Heart left ventricle (tissue), 16 donors: Measurements from ENCODE around the gene TBCD. TPM values are rescaled to one million over a fixed set of nuclear protein-coding genes. Genes with fewer than 3 reads are reported as not detected.

Experiments used
- ATAC-seq, 4 donors: fragments of 200-7000 bp; cut with Tn5 transposase; one replicate each; pipeline ENCODE4 v1.9.1; 2020 to 2022; ENCODE audit warnings: moderate library complexity in 4 of 4, mild to moderate bottlenecking in 3 of 4, moderate number of reproducible peaks in 1 of 4
- DNase-seq, 5 donors: peaks; one replicate each; pipeline ENCODE4 v3.0.0-alpha.2; 2020
- H3K27ac ChIP-seq, 12 donors: fragments of 200-600 bp; sonication (generic) in 4 of 12; one replicate each; pipeline versions ENCODE4 v1.5.0 to v1.8.0; 2016 to 2022; ENCODE audit warnings: mild to moderate bottlenecking in 2 of 12
- H3K27me3 ChIP-seq, 9 donors: fragments of 200-600 bp; sonication (generic) in 2 of 9; one replicate each; pipeline versions ENCODE4 v1.5.1 to v1.8.0; 2016 to 2022; ENCODE audit warnings: mild to moderate bottlenecking in 3 of 9
- H3K36me3 ChIP-seq, 9 donors: fragments of 200-600 bp; sonication (generic) in 2 of 9; one replicate each; pipeline versions ENCODE4 v1.5.0 to v1.8.0; 2018 to 2022; ENCODE audit warnings: mild to moderate bottlenecking in 2 of 9
- H3K4me1 ChIP-seq, 12 donors: fragments of 200-600 bp; sonication (generic) in 4 of 12; one replicate each; pipeline versions ENCODE4 v1.5.0 to v1.8.0; 2016 to 2022; ENCODE audit warnings: mild to moderate bottlenecking in 3 of 12
- H3K4me3 ChIP-seq, 12 donors: fragments of 200-600 bp; sonication (generic) in 4 of 12; one replicate each; pipeline versions ENCODE4 v1.5.0 to v1.8.0; 2017 to 2022; ENCODE audit warnings: mild to moderate bottlenecking in 9 of 12, moderate library complexity in 4 of 12
- H3K9me3 ChIP-seq, 12 donors: fragments of 200-600 bp; sonication (generic) in 4 of 12; one replicate each; pipeline versions ENCODE4 v1.5.0 to v1.8.0; 2016 to 2022; ENCODE audit warnings: mild to moderate bottlenecking in 1 of 12
- POLR2A ChIP-seq, 2 donors: fragments of 450-650 bp; IDR thresholded peaks; one replicate each; pipeline ENCODE4 v1.6.1; 2017; ENCODE audit warnings: antibody characterized with exemption in 2 of 2, mild to moderate bottlenecking in 2 of 2, moderate library complexity in 2 of 2
- WGBS, 4 donors: extraction: QIAGEN DNeasy Blood & Tissue Kit in 2 of 4; methylation state at CpG; one replicate each; pipeline versions ENCODE4 v1.1.5 to v1.1.7; 2013 to 2018; 5-methylcytosine and 5-hydroxymethylcytosine counted together
- intact Hi-C, 10 donors: fragments of 100-400 bp; cut with DNase I; formaldehyde crosslinking; loops; one replicate each; pipeline versions ENCODE4 v1.11.1 to v1.14.2; 2022
- polyA plus RNA-seq, 2 donors: library from polyadenylated mRNA; stranded (reverse); fragments of 200-250 nt; gene quantifications; one replicate each; pipeline ENCODE4 v1.2.3, GENCODE V29; 2013
- total RNA-seq, 9 donors: library from RNA; depleted of rRNA in 2 of 9; stranded (reverse); fragments of >200 nt in 2 of 9; fragmentation: NEBNext Ultra II Directional in 3 of 9; extraction: Animal tissue kit (Norgen Biotek cat#: 25700) in 3 of 9; gene quantifications; one replicate each; pipeline versions ENCODE4 v1.1.0 to v1.2.4, GENCODE V29; 2016 to 2023
- TF ChIP-seq, protein P1 (sequence below), 12 donors: fragments of 200-600 bp; sonication (generic) in 4 of 12; IDR thresholded peaks; one replicate each; pipeline versions ENCODE4 v1.5.0 to v1.8.0; 2018 to 2022; ENCODE audit warnings: antibody characterized with exemption in 12 of 12, mild to moderate bottlenecking in 5 of 12
- donor health status: ischemic (EF 13 %, LVEDD 7.1; RV severe dilation, severe dysfunction).
- donor health status: healthy with polysubstance abuse.
- donor health status: DM: no; HTN: yes; CAD: no.
- donor health status: DM: no; HTN: no; CAD: no.
- donor health status: ischemic (EF 25% LVEDD 6.9; RV normal size, moderate dysfunction).
- donor health status: ischemic (EF 25% LVEDD 5.7; RV mildly dilated, moderate dysfunction).
- donor health status: healthy.
- donor health status: DM: yes; HTN: yes; CAD: no.
- donor health status: ischemic (EF 35%, LVEDD 5.7; RV mildly dilated, moderate dysfunction).
- donor health status: nonischemic (EF 11% LVEDD 7.7; RV severe dilation, severe dysfunction).
- donor health status: DM: yes; HTN: yes; CAD: no.
- donor health status: PGD.
- donor health status: ischemic (EF 29% LVEDD 5.4; RV normal size, mild dysfunction).
- donor health status: nonischemic (EF 23%, LVEDD 6.1; RV moderate dilation, normal function).

The TBCD gene
- total and polyA plus RNA-seq, 11 donors, result 36.9 to 98.4 (median 58.5) TPM

GRCh38 chr17:82805823-82806222 is 54.0 kb downstream of the TBCD start:
- no peaks in the 10 kb centered on the region for H3K9me3 ChIP-seq
- H3K27me3 ChIP-seq, result no peaks in the 10 kb centered on the region
- ATAC-seq, result peak in 1 of 4 donors; percentile 2
- TF ChIP-seq, protein P1, sequence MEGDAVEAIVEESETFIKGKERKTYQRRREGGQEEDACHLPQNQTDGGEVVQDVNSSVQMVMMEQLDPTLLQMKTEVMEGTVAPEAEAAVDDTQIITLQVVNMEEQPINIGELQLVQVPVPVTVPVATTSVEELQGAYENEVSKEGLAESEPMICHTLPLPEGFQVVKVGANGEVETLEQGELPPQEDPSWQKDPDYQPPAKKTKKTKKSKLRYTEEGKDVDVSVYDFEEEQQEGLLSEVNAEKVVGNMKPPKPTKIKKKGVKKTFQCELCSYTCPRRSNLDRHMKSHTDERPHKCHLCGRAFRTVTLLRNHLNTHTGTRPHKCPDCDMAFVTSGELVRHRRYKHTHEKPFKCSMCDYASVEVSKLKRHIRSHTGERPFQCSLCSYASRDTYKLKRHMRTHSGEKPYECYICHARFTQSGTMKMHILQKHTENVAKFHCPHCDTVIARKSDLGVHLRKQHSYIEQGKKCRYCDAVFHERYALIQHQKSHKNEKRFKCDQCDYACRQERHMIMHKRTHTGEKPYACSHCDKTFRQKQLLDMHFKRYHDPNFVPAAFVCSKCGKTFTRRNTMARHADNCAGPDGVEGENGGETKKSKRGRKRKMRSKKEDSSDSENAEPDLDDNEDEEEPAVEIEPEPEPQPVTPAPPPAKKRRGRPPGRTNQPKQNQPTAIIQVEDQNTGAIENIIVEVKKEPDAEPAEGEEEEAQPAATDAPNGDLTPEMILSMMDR (IDR thresholded peaks at IDR 0.05), result no peak
- no peak for TF ChIP-seq POLR2A (IDR thresholded peaks at IDR 0.05)
- intact Hi-C loops, result loop anchor here in 2 of 10 donors (2.0 to 10.0 kb wide), 2 partner anchors 39 to 69 kb away; no protein-coding TSS in a partner anchor
- no peak overlapping the region for H3K4me3 ChIP-seq
- 74 to 89% (median 81%) methylated on average over 19 of the region's 19 CpGs for WGBS, 4 donors
- peaks cover 7 to 47% (median 30%) of the 10 kb centered on the region in 12 donors for H3K4me1 ChIP-seq
- peaks cover 0 to 34% (median 15%) of the 10 kb centered on the region in 9 donors for H3K36me3 ChIP-seq
- H3K27ac ChIP-seq, result peak overlapping the region in 10 of 12 donors; percentile 14 to 82 (median 72)
- peak in 2 of 5 donors; percentile 25 to 40 for DNase-seq

GRCh38 chr17:82806645-82807044 is 54.8 kb downstream of the TBCD start:
- peak in 1 of 5 donors; percentile 30 for DNase-seq

DNA sequence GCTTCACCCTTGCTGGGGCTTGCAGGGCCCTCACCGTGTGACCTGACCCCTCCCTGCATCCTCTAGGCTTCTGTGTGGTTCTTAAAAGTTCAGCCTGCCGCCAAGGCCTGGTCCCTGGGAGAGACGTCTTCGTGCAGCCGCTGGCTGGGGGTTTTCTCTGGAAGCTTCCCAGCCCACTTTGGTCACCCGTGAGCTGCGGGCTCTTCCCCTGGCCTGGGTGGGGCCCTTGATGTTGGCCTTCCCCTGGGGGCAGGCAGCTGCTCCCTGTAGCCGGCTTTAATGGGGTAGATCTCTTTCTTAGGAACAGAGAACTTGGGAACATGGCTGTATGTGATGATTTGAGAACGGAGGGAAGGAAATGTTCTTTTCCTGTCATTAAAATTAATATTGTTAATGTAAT is 55.2 kb downstream of the TBCD start:
- no peaks in the 10 kb centered on the region for H3K9me3 ChIP-seq
- DNase-seq, result peak in 2 of 5 donors; percentile 38 to 55
- WGBS, 4 donors, result 53 to 65% (median 63%) methylated on average over 8 to 9 of the region's 9 CpGs
- ATAC-seq, result peak in 1 of 4 donors; percentile 39
- TF ChIP-seq POLR2A (IDR thresholded peaks at IDR 0.05), result no peak
- TF ChIP-seq, protein P1 (IDR thresholded peaks at IDR 0.05), result no peak
- intact Hi-C loops, result loop anchor here in 1 of 10 donors (10.0 kb wide), 1 partner anchor 68 kb away; no protein-coding TSS in a partner anchor
- H3K27ac ChIP-seq, result peak overlapping the region in 9 of 12 donors; percentile 26 to 79 (median 73)
- H3K4me1 ChIP-seq, result peaks cover 7 to 47% (median 30%) of the 10 kb centered on the region in 12 donors
- no peaks in the 10 kb centered on the region for H3K27me3 ChIP-seq
- H3K36me3 ChIP-seq, result peaks cover 0 to 47% (median 25%) of the 10 kb centered on the region in 9 donors
- H3K4me3 ChIP-seq, result no peak overlapping the region

More at GRCh38 chr17:82806645-82807044, 54.8 kb downstream of the TBCD start:
- Histone ChIP-seq H3K4me3 (no peak overlapping the region), H3K9me3 (no peaks in the 10 kb centered on the region), H3K27ac (peak overlapping the region in 9 of 12 donors; percentile 26 to 79 (median 73)), H3K27me3 (no peaks in the 10 kb centered on the region), H3K36me3 (peaks cover 0 to 42% (median 21%) of the 10 kb centered on the region in 9 donors), H3K4me1 (peaks cover 7 to 47% (median 30%) of the 10 kb centered on the region in 12 donors)
- no peak for ATAC-seq
- intact Hi-C loops, result loop anchor here in 1 of 10 donors (10.0 kb wide), 1 partner anchor 68 kb away; no protein-coding TSS in a partner anchor
- TF ChIP-seq, protein P1 (IDR thresholded peaks at IDR 0.05), result no peak
- no peak for TF ChIP-seq POLR2A (IDR thresholded peaks at IDR 0.05)
- 73 to 81% (median 76%) methylated on average over 17 to 21 of the region's 21 CpGs for WGBS, 4 donors

DNA sequence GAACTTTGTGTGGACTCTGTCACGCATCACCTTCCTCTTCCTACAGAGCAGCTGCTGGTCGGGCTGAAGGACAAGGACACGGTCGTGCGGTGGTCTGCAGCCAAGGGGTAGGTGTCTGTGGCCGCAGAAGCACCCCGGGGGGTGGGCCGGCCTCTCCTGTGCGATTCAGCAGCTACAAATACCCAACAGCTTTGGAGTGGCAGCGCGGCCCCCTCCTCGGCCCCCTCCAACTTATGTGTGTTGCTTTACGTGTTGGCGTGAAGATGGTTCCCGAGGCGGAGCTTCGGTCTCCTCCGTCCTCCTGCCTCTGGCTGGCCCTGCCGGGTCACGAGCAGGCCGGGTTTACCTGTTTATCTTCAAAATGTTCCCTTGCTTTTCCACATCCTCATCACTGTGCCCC is 55.7 kb downstream of the TBCD start:
- no peak for TF ChIP-seq POLR2A (IDR thresholded peaks at IDR 0.05)
- TF ChIP-seq, protein P1 (IDR thresholded peaks at IDR 0.05), result no peak
- H3K9me3 ChIP-seq, result no peaks in the 10 kb centered on the region
- intact Hi-C loops, result loop anchor here in 1 of 10 donors (10.0 kb wide), 1 partner anchor 67 kb away; no protein-coding TSS in a partner anchor
- peaks cover 0 to 50% (median 30%) of the 10 kb centered on the region in 9 donors for H3K36me3 ChIP-seq
- peaks cover 7 to 44% (median 30%) of the 10 kb centered on the region in 12 donors for H3K4me1 ChIP-seq
- H3K27ac ChIP-seq, result peak overlapping the region in 8 of 12 donors; percentile 44 to 79 (median 72)
- H3K27me3 ChIP-seq, result no peaks in the 10 kb centered on the region
- ATAC-seq (no peak), DNase-seq (peak in 2 of 5 donors; percentile 18 to 46)
- WGBS, 4 donors, result 72 to 90% (median 76%) methylated on average over 17 to 21 of the region's 21 CpGs
- no peak overlapping the region for H3K4me3 ChIP-seq
